CD4-positive, alpha-beta T cell (primary cell): Measurements from ENCODE around the gene RAD51B. TPM values are rescaled to one million over a fixed set of nuclear protein-coding genes. Genes with fewer than 3 reads are reported as not detected.

Experiments
- ATAC-seq: fragments of 200-7000 bp; cut with Tn5 transposase; one replicate; pipeline ENCODE4 v1.10.0; 2022; ENCODE audit warnings: mild to moderate bottlenecking; ENCODE audit not compliant: poor library complexity
- CTCF ChIA-PET: fragments of 350-600 bp; sonication (Branson Sonifier 250); formaldehyde crosslinking; loops from one replicate; lab custom pipeline; 2021; ENCODE audit warnings: antibody characterized with exemption, inconsistent platforms; lab: Charles Lee
- POLR2A ChIA-PET: fragments of 350-600 bp; sonication (Branson Sonifier 250); formaldehyde crosslinking; loops from one replicate; lab custom pipeline; 2021; ENCODE audit warnings: antibody characterized with exemption, inconsistent platforms; lab: Charles Lee
- DNase-seq, 14 experiments: peaks; one replicate each; pipeline ENCODE4 v3.0.0-alpha.2; 2013 to 2020; ENCODE audit warnings: mixed read lengths in 2 of 14
- H3K27ac ChIP-seq, 2 donors: one replicate each; pipeline versions ENCODE4 v1.5.1 to v1.7.0; 2013; ENCODE audit warnings: low read length in 2 of 2, low read depth in 1 of 2, mild to moderate bottlenecking in 1 of 2
- H3K27me3 ChIP-seq, 2 experiments: 1 replicate in 1 of 2; 2 replicates in 1 of 2; pipeline versions ENCODE4 v1.6.1 to v1.7.0; 2013; ENCODE audit warnings: low read length in 2 of 2, control low read depth in 1 of 2, mild to moderate bottlenecking in 1 of 2, moderate library complexity in 1 of 2; ENCODE audit not compliant: insufficient read depth in 2 of 2, control insufficient read depth in 1 of 2
- H3K36me3 ChIP-seq: one replicate; pipeline ENCODE4 v1.6.1; 2013; ENCODE audit warnings: low read length, control low read depth; ENCODE audit not compliant: insufficient read depth
- H3K4me1 ChIP-seq: one replicate; pipeline ENCODE4 v1.6.1; 2013; ENCODE audit warnings: low read length, control low read depth; ENCODE audit not compliant: insufficient read depth
- H3K4me3 ChIP-seq: one replicate; pipeline ENCODE4 v1.5.1; 2013; ENCODE audit warnings: mild to moderate bottlenecking, low read length, moderate library complexity
- H3K9me3 ChIP-seq, 2 experiments: 1 replicate in 1 of 2; 2 replicates in 1 of 2; pipeline versions ENCODE4 v1.6.1 to v1.7.0; 2013; ENCODE audit warnings: low read length in 2 of 2, mild to moderate bottlenecking in 2 of 2, control low read depth in 1 of 2, moderate library complexity in 1 of 2; ENCODE audit not compliant: control insufficient read depth in 1 of 2, insufficient read depth in 1 of 2
- H3K27ac Mint-ChIP-seq: one replicate; pipeline ENCODE4 v1.8.0; 2020; ENCODE audit warnings: mixed read lengths
- H3K27me3 Mint-ChIP-seq: one replicate; pipeline ENCODE4 v1.8.0; 2021; ENCODE audit warnings: mixed read lengths
- H3K36me3 Mint-ChIP-seq: one replicate; pipeline ENCODE4 v1.8.0; 2021; ENCODE audit warnings: low read depth, mixed read lengths
- H3K4me1 Mint-ChIP-seq: one replicate; pipeline ENCODE4 v1.8.0; 2021; ENCODE audit warnings: low read depth, mixed read lengths
- H3K4me3 Mint-ChIP-seq: one replicate; pipeline ENCODE4 v1.8.0; 2020; ENCODE audit warnings: mild to moderate bottlenecking, mixed read lengths
- H3K9me3 Mint-ChIP-seq: one replicate; pipeline ENCODE4 v1.8.0; 2020; ENCODE audit warnings: mixed read lengths
- intact Hi-C, 2 experiments: fragments of 100-400 bp; cut with DNase I in 1 of 2; cut with micrococcal nuclease in 1 of 2; formaldehyde crosslinking; loops; one replicate each; pipeline versions ENCODE4 v1.15.1 to v1.9.0; 2023 to 2025; cut with DNase I, micrococcal nuclease
- total RNA-seq, 174 experiments: library from RNA in 2 of 174; stranded (reverse) in 2 of 174; gene quantifications; one replicate each; pipeline ENCODE4 v1.2.3 and lab custom pipeline; 2021 to 2026
- TF ChIP-seq, protein P1 (sequence below): fragments of 200-600 bp; IDR thresholded peaks from one replicate; pipeline ENCODE4 v1.8.0; 2022; ENCODE audit warnings: antibody characterized with exemption, mild to moderate bottlenecking

The RAD51B gene
- total RNA-seq, 2 experiments from 2014 or later: 18.4 to 20.0 TPM

DNA sequence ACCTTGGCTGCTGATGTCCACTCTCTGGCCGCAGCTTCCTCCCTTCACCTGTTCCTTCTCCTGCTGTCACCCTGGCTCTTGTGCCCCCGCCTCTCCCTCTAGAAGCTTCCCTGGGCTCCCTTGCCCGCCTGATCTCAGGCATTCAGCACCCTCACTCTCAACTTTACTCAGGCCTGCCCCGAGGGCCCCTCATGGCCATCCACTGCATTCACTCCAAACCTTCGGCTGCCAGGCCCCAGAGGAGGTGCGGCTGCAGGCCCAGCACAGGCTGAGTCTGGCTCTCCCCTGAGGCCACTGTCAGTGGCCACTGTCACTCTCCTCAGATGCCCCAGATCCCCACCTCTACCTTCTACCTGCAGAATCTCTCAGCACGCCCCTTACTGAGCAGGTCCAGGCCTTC is 789.4 kb downstream of the RAD51B start:
- TF ChIP-seq, protein P1, sequence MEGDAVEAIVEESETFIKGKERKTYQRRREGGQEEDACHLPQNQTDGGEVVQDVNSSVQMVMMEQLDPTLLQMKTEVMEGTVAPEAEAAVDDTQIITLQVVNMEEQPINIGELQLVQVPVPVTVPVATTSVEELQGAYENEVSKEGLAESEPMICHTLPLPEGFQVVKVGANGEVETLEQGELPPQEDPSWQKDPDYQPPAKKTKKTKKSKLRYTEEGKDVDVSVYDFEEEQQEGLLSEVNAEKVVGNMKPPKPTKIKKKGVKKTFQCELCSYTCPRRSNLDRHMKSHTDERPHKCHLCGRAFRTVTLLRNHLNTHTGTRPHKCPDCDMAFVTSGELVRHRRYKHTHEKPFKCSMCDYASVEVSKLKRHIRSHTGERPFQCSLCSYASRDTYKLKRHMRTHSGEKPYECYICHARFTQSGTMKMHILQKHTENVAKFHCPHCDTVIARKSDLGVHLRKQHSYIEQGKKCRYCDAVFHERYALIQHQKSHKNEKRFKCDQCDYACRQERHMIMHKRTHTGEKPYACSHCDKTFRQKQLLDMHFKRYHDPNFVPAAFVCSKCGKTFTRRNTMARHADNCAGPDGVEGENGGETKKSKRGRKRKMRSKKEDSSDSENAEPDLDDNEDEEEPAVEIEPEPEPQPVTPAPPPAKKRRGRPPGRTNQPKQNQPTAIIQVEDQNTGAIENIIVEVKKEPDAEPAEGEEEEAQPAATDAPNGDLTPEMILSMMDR: no peak
- intact Hi-C loops: no loop called here
- POLR2A ChIA-PET: no interaction called here
- H3K27ac ChIP-seq: no peak overlapping the region
- H3K4me3 ChIP-seq: no peak overlapping the region
- CTCF ChIA-PET: no interaction called here
- Mint-ChIP-seq H3K36me3 (peaks cover 11% of the 10 kb centered on the region), H3K4me1 (peaks cover 20% of the 10 kb centered on the region), H3K9me3 (peaks cover 2% of the 10 kb centered on the region), H3K4me3 (no peak overlapping the region), H3K27me3 (no peaks in the 10 kb centered on the region), H3K27ac (no peak overlapping the region)
- peaks cover 0 to 26% of the 10 kb centered on the region in 2 experiments for H3K9me3 ChIP-seq
- no peak for DNase-seq
- ATAC-seq: no peak
- H3K4me1 ChIP-seq: peaks cover 20% of the 10 kb centered on the region
- H3K36me3 ChIP-seq: no peaks in the 10 kb centered on the region
- H3K27me3 ChIP-seq: no peaks in the 10 kb centered on the region

DNA sequence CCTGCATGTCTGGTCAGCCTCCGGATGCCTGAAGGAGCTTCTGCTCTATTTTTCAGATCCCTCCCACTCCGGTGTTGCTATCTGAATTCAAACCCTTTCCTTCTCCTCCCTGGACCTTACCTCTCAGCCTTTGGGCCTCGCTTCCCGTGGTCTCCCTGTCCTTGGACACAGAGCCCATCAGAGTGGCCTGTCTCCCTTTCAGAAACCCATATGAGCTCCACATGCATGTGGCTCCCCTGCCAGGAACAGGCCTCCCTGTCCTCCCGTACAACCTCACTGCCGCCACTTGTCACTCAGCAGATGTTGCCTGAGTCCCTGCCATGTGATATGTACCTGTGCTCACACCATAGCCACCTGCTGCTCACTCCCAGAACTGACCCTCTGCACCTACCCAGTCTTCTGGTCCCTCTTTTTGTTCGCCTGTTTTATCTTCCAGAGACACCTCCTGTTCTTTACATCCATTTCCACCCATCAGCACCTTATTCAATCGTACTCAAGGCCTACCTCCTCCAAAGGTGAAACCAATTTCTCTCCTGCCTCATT is 790.7 kb downstream of the RAD51B start:
- Histone ChIP-seq H3K4me3 (no peak overlapping the region), H3K4me1 (peaks cover 20% of the 10 kb centered on the region), H3K36me3 (no peaks in the 10 kb centered on the region), H3K9me3 (peaks cover 0 to 23% of the 10 kb centered on the region in 2 experiments), H3K27ac (no peak overlapping the region), H3K27me3 (no peaks in the 10 kb centered on the region)
- H3K36me3 Mint-ChIP-seq: peaks cover 21% of the 10 kb centered on the region
- no peaks in the 10 kb centered on the region for H3K27me3 Mint-ChIP-seq
- CTCF ChIA-PET: no interaction called here
- no peak for ATAC-seq
- H3K4me3 Mint-ChIP-seq: no peak overlapping the region
- TF ChIP-seq, protein P1: no peak
- peaks cover 4% of the 10 kb centered on the region for H3K9me3 Mint-ChIP-seq
- H3K27ac Mint-ChIP-seq: no peak overlapping the region
- DNase-seq: no peak
- peaks cover 20% of the 10 kb centered on the region for H3K4me1 Mint-ChIP-seq
- POLR2A ChIA-PET: no interaction called here
- intact Hi-C loops: no loop called here

DNA sequence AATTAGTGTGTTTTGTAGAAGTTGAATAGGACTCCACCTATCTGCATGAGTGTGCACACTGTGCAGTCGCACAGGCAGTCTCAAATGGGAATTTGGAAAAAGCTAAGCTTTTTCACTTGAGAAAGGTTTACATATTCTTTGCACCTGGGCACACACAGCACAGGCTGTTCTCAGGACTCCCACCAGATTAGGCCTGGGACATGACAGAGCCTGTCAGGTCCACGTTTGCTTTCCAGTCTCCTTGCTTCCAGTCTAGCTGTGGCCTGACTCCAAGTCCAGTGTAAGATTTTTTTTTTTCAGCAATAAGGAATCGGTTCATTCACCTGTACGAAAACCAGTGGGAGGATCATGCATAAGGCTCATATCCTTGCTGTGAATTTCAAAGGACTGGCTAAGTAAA is 792.0 kb downstream of the RAD51B start:
- TF ChIP-seq, protein P1: no peak
- no peaks in the 10 kb centered on the region for H3K27me3 Mint-ChIP-seq
- peaks cover 30% of the 10 kb centered on the region for H3K36me3 Mint-ChIP-seq
- no peak overlapping the region for H3K4me3 ChIP-seq
- H3K4me1 ChIP-seq: peaks cover 20% of the 10 kb centered on the region
- H3K27ac Mint-ChIP-seq: no peak overlapping the region
- no peak for ATAC-seq
- intact Hi-C loops: no loop called here
- POLR2A ChIA-PET: interaction anchor here (1.5 kb wide), 1 partner anchor 48 kb away, joined by 3 read pairs; no protein-coding TSS in a partner anchor
- CTCF ChIA-PET: no interaction called here
- peaks cover 4 to 19% of the 10 kb centered on the region in 2 experiments for H3K9me3 ChIP-seq
- H3K9me3 Mint-ChIP-seq: peaks cover 9% of the 10 kb centered on the region
- H3K36me3 ChIP-seq: no peaks in the 10 kb centered on the region
- no peak overlapping the region for H3K27ac ChIP-seq
- peaks cover 17% of the 10 kb centered on the region for H3K4me1 Mint-ChIP-seq
- no peak for DNase-seq
- H3K27me3 ChIP-seq: no peaks in the 10 kb centered on the region
- no peak overlapping the region for H3K4me3 Mint-ChIP-seq
